CD8-positive, alpha-beta memory T cell (primary cell): ENCODE measurements around the gene WFS1. TPM values are rescaled to one million over a fixed set of nuclear protein-coding genes. Genes with fewer than 3 reads are reported as not detected.

Experiments
- CTCF ChIA-PET: fragments of 350-600 bp; sonication (Branson Sonifier 250); formaldehyde crosslinking; loops from one replicate; lab custom pipeline; 2021; ENCODE audit warnings: antibody characterized with exemption; lab: Charles Lee
- POLR2A ChIA-PET: fragments of 350-600 bp; sonication (Branson Sonifier 250); formaldehyde crosslinking; loops from one replicate; lab custom pipeline; 2021; ENCODE audit warnings: antibody characterized with exemption; lab: Charles Lee
- DNase-seq, 5 donors: peaks; one replicate each; pipeline versions ENCODE4 v3.0.0 to v3.0.0-alpha.2; 2020 to 2022; ENCODE audit warnings: mixed read lengths in 1 of 5
- H3K27ac ChIP-seq: one replicate; pipeline ENCODE4 v1.7.0; 2013; ENCODE audit warnings: low read depth, mild to moderate bottlenecking, low read length, moderate library complexity
- H3K27me3 ChIP-seq: 2 replicates; pipeline ENCODE4 v1.7.0; 2013; ENCODE audit warnings: low read length, mild to moderate bottlenecking; ENCODE audit not compliant: insufficient read depth, poor library complexity, severe bottlenecking
- H3K36me3 ChIP-seq: 2 replicates; pipeline ENCODE4 v1.7.0; 2013; ENCODE audit warnings: mild to moderate bottlenecking, low read length, moderate library complexity; ENCODE audit not compliant: insufficient read depth
- H3K4me1 ChIP-seq: 2 replicates; pipeline ENCODE4 v1.7.0; 2013; ENCODE audit warnings: mild to moderate bottlenecking, low read length, moderate library complexity; ENCODE audit not compliant: insufficient read depth
- H3K4me3 ChIP-seq: 2 replicates; pipeline ENCODE4 v1.7.0; 2013; ENCODE audit warnings: mild to moderate bottlenecking, low read length
- H3K9me3 ChIP-seq: 2 replicates; pipeline ENCODE4 v1.7.0; 2013; ENCODE audit warnings: mild to moderate bottlenecking, low read length
- H3K27ac Mint-ChIP-seq, 8 donors: one replicate each; pipeline ENCODE4 v1.8.0; 2020 to 2021; ENCODE audit warnings: mixed read lengths in 8 of 8, mild to moderate bottlenecking in 6 of 8, inconsistent platforms in 3 of 8, moderate library complexity in 3 of 8
- H3K27me3 Mint-ChIP-seq, 2 donors: one replicate each; pipeline ENCODE4 v1.8.0; 2020 to 2021; ENCODE audit warnings: mixed read lengths in 2 of 2, mild to moderate bottlenecking in 1 of 2, moderate library complexity in 1 of 2
- H3K36me3 Mint-ChIP-seq, 3 donors: one replicate each; pipeline ENCODE4 v1.8.0; 2020 to 2021; ENCODE audit warnings: mixed read lengths in 3 of 3, inconsistent platforms in 1 of 3, mild to moderate bottlenecking in 1 of 3
- H3K4me1 Mint-ChIP-seq, 3 donors: one replicate each; pipeline ENCODE4 v1.8.0; 2020 to 2021; ENCODE audit warnings: mixed read lengths in 3 of 3, inconsistent platforms in 1 of 3, mild to moderate bottlenecking in 1 of 3
- H3K4me3 Mint-ChIP-seq, 7 donors: one replicate each; pipeline ENCODE4 v1.8.0; 2020 to 2021; ENCODE audit warnings: mixed read lengths in 7 of 7, mild to moderate bottlenecking in 6 of 7, moderate library complexity in 4 of 7, inconsistent platforms in 2 of 7
- H3K9me3 Mint-ChIP-seq, 5 donors: one replicate each; pipeline ENCODE4 v1.8.0; 2020 to 2022; ENCODE audit warnings: mixed read lengths in 5 of 5, mild to moderate bottlenecking in 3 of 5, moderate library complexity in 2 of 5, inconsistent platforms in 1 of 5
- polyA plus RNA-seq: library from polyadenylated mRNA; unstranded; fragments of 300-500 nt; fragmentation: Illumina TruSeq; gene quantifications from one replicate; pipeline ENCODE4 v1.2.3, GENCODE V29; 2021
- total RNA-seq, 2 experiments: library from RNA; stranded (reverse); gene quantifications; one replicate each; pipeline ENCODE4 v1.2.3, GENCODE V29; 2021

The WFS1 gene
- total and polyA plus RNA-seq, 3 experiments from 2014 or later = 3.4 to 5.1 (median 5.1) TPM

- peaks cover 9 to 26% of the 10 kb centered on the region in 2 donors for H3K27me3 Mint-ChIP-seq
- Histone ChIP-seq H3K4me1 (no peaks in the 10 kb centered on the region), H3K27ac (no peak overlapping the region), H3K9me3 (no peaks in the 10 kb centered on the region), H3K4me3 (no peak overlapping the region), H3K27me3 (no peaks in the 10 kb centered on the region), H3K36me3 (no peaks in the 10 kb centered on the region)
- no peaks in the 10 kb centered on the region for H3K9me3 Mint-ChIP-seq
- no peak for DNase-seq
- ChIA-PET POLR2A (no interaction called here), CTCF (no interaction called here)
- H3K27ac Mint-ChIP-seq = peak overlapping the region in 1 of 8 donors; percentile 2
- no peak overlapping the region for H3K4me3 Mint-ChIP-seq
- H3K36me3 Mint-ChIP-seq = no peaks in the 10 kb centered on the region
- no peaks in the 10 kb centered on the region for H3K4me1 Mint-ChIP-seq
Measured at GRCh38 chr4:6345866-6346265, 76.2 kb downstream of the WFS1 start.

- Mint-ChIP-seq H3K27ac (peak overlapping the region in 1 of 8 donors; percentile 24), H3K4me1 (no peaks in the 10 kb centered on the region), H3K36me3 (no peaks in the 10 kb centered on the region), H3K27me3 (peaks cover 9 to 24% of the 10 kb centered on the region in 2 donors), H3K4me3 (no peak overlapping the region), H3K9me3 (no peaks in the 10 kb centered on the region)
- DNase-seq = no peak
- Histone ChIP-seq H3K27ac (no peak overlapping the region), H3K27me3 (no peaks in the 10 kb centered on the region), H3K4me1 (no peaks in the 10 kb centered on the region), H3K9me3 (no peaks in the 10 kb centered on the region), H3K36me3 (no peaks in the 10 kb centered on the region), H3K4me3 (no peak overlapping the region)
- ChIA-PET POLR2A (no interaction called here), CTCF (no interaction called here)
Measured at GRCh38 chr4:6346373-6347110, 76.9 kb downstream of the WFS1 start.

- DNase-seq = no peak
- Mint-ChIP-seq H3K36me3 (no peaks in the 10 kb centered on the region), H3K27ac (no peak overlapping the region), H3K4me3 (no peak overlapping the region), H3K9me3 (no peaks in the 10 kb centered on the region), H3K4me1 (no peaks in the 10 kb centered on the region), H3K27me3 (peaks cover 9 to 28% of the 10 kb centered on the region in 2 donors)
- no peaks in the 10 kb centered on the region for H3K4me1 ChIP-seq
- no peak overlapping the region for H3K4me3 ChIP-seq
- H3K9me3 ChIP-seq = no peaks in the 10 kb centered on the region
- no peaks in the 10 kb centered on the region for H3K27me3 ChIP-seq
- H3K27ac ChIP-seq = no peak overlapping the region
- no peaks in the 10 kb centered on the region for H3K36me3 ChIP-seq
- POLR2A ChIA-PET = no interaction called here
- CTCF ChIA-PET = interaction anchor here (1.7 kb wide), 1 partner anchor 20 kb away, joined by 3 read pairs; no protein-coding TSS in a partner anchor
Measured at GRCh38 chr4:6347511-6348045, 77.9 kb downstream of the WFS1 start.

DNA sequence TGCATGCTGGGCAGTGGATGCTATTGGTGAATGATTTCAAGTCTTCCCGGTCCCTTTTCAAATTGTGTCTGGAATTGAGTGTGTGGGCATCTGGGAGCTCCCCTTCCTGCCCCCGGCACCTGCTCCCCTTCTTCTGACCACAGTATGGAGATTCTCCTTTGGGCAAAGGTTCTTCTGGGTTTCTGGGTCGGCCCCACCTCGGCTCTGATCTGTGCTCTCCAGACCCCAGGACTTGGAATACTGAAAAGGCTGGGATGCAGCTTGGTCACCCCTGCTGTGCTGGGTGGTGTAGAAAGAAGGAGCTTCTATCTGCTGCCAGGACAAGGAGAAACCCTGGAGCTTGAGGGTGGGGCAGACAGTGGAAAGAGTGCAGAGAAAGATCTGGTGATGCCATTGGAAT, 78.8 kb downstream of the WFS1 start:
- Mint-ChIP-seq H3K27me3 (peaks cover 9 to 32% of the 10 kb centered on the region in 2 donors), H3K27ac (no peak overlapping the region), H3K4me1 (no peaks in the 10 kb centered on the region), H3K36me3 (no peaks in the 10 kb centered on the region), H3K4me3 (no peak overlapping the region), H3K9me3 (no peaks in the 10 kb centered on the region)
- Histone ChIP-seq H3K4me3 (no peak overlapping the region), H3K27ac (no peak overlapping the region), H3K9me3 (no peaks in the 10 kb centered on the region), H3K27me3 (no peaks in the 10 kb centered on the region), H3K4me1 (no peaks in the 10 kb centered on the region), H3K36me3 (no peaks in the 10 kb centered on the region)
- CTCF ChIA-PET = interaction anchor here (1.7 kb wide), 1 partner anchor 21 kb away, joined by 3 read pairs; no protein-coding TSS in a partner anchor
- POLR2A ChIA-PET = no interaction called here
- DNase-seq = no peak

DNA sequence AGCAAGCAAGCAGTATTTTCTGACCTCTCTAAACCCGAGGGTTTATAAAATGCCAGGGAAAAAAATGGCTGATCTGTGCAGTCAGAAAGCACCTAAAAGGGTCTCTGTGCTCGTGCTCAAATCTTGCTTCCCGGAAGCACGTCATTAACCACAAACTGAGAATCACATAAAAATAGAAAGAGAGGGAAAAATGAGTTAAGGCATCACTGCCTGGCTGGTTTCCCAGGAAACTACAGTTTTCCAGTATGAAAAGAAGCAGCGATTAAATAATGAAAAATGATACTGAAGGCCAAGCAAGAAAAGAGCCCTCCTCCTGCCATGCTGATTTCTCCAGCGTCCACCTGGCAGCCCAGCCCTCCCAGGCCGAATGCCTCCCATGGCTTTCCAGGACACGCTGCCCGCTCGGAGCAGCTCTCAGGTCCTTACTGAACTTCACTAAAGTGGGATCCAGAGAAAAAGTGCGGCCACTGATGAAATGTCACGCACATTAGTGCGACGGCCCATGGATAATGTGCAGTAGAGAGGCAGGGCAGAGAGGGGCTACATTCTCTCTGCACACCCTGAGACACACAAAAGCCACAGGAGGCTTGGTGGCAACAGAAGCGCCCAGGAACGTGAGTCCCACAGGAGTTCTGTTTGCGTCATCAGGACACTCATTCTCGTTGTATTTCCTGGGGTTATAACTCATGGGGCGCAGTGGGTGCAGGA, 80.4 kb downstream of the WFS1 start:
- no peak for DNase-seq
- POLR2A ChIA-PET = no interaction called here
- no peaks in the 10 kb centered on the region for H3K36me3 ChIP-seq
- H3K9me3 Mint-ChIP-seq = no peaks in the 10 kb centered on the region
- H3K27ac ChIP-seq = no peak overlapping the region
- H3K27ac Mint-ChIP-seq = no peak overlapping the region
- H3K4me3 ChIP-seq = no peak overlapping the region
- no peaks in the 10 kb centered on the region for H3K9me3 ChIP-seq
- H3K36me3 Mint-ChIP-seq = no peaks in the 10 kb centered on the region
- no peak overlapping the region for H3K4me3 Mint-ChIP-seq
- H3K4me1 ChIP-seq = no peaks in the 10 kb centered on the region
- no peaks in the 10 kb centered on the region for H3K27me3 ChIP-seq
- peaks cover 0 to 2% (median 0%) of the 10 kb centered on the region in 3 donors for H3K4me1 Mint-ChIP-seq
- CTCF ChIA-PET = no interaction called here
- H3K27me3 Mint-ChIP-seq = peaks cover 9 to 41% of the 10 kb centered on the region in 2 donors

GRCh38 chr4:6350646-6351045, 81.0 kb downstream of the WFS1 start:
- H3K36me3 ChIP-seq = no peaks in the 10 kb centered on the region
- no peak overlapping the region for H3K27ac ChIP-seq
- H3K4me3 ChIP-seq = no peak overlapping the region
- H3K36me3 Mint-ChIP-seq = no peaks in the 10 kb centered on the region
- peaks cover 8 to 43% of the 10 kb centered on the region in 2 donors for H3K27me3 Mint-ChIP-seq
- H3K4me3 Mint-ChIP-seq = no peak overlapping the region
- peaks cover 0 to 2% (median 0%) of the 10 kb centered on the region in 3 donors for H3K4me1 Mint-ChIP-seq
- no peaks in the 10 kb centered on the region for H3K4me1 ChIP-seq
- no peaks in the 10 kb centered on the region for H3K9me3 ChIP-seq
- ChIA-PET CTCF (no interaction called here), POLR2A (no interaction called here)
- no peak overlapping the region for H3K27ac Mint-ChIP-seq
- no peaks in the 10 kb centered on the region for H3K27me3 ChIP-seq
- H3K9me3 Mint-ChIP-seq = no peaks in the 10 kb centered on the region
- DNase-seq = no peak

DNA sequence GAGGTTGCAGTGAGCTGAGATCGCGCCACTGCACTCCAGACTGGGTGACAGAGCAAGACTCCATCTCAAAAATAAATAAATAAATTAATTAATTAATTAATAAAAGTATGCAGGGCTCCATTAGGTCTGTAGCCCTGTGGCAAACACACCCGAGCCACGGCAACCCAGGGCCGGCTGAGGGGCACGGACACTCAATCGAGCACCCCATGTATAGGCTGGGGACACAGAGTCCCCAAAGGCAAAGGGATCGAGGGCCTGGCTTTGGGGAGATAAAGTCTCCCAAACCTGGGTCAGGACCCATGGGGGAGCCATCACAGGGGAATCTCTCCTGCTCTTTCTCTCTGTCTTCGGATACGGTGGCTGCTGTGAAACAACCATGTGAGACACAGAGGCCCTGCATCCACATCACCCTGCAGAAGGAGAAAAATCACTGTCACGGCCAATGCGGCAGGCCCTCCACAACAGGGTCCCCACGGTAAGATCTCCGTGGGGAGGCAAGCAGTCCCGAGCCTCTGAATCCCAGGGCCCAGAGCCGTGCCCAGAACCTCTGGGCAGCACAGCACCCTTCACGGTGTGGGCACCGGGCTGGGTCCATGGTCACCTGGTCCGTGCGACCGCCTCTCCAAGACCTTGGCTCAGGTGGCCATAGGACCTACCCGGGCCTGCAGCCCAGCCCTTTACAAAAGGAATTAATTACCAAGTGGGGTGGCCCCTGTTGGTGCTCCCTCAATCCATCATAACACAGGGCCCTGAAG, 81.8 kb downstream of the WFS1 start:
- Mint-ChIP-seq H3K9me3 (no peaks in the 10 kb centered on the region), H3K4me1 (peaks cover 0 to 2% (median 0%) of the 10 kb centered on the region in 3 donors), H3K27me3 (peaks cover 8 to 40% of the 10 kb centered on the region in 2 donors), H3K27ac (no peak overlapping the region), H3K36me3 (no peaks in the 10 kb centered on the region), H3K4me3 (no peak overlapping the region)
- ChIA-PET POLR2A (no interaction called here), CTCF (no interaction called here)
- no peaks in the 10 kb centered on the region for H3K9me3 ChIP-seq
- H3K4me3 ChIP-seq = no peak overlapping the region
- H3K27me3 ChIP-seq = no peaks in the 10 kb centered on the region
- H3K27ac ChIP-seq = no peak overlapping the region
- DNase-seq = no peak
- H3K36me3 ChIP-seq = no peaks in the 10 kb centered on the region
- H3K4me1 ChIP-seq = no peaks in the 10 kb centered on the region
